Measurements from ENCODE around the gene FUT1. TPM values are rescaled to one million over a fixed set of nuclear protein-coding genes. Genes with fewer than 3 reads are reported as not detected.
"Not testable (repeated sequence)": the region's sequence is repeated elsewhere in the genome, so short reads cannot be mapped to it uniquely, and the experiment has no call there.

FUT1 gene
- total RNA-seq, 2 donors from 2014 or later: 2.1 to 4.1 TPM

- H3K4me1 ChIP-seq (replicated peaks): no peaks in the 10 kb centered on the region
These were observed 40.8 kb upstream of the FUT1 start for GRCh38 chr19:48793271-48793670.

GRCh38 chr19:48787331-48787730 lies 34.9 kb upstream of the FUT1 start:
- H3K27me3 ChIP-seq (replicated peaks; ENCODE audit: insufficient read depth); H3K36me3 ChIP-seq; H3K9me3 ChIP-seq; H3K4me1 ChIP-seq (replicated peaks); H3K4me3 ChIP-seq; intact Hi-C loops (cut with DNase I): not testable (repeated sequence)
- peak; percentile 79 for TF ChIP-seq POLR2AphosphoS5 (IDR thresholded peaks at IDR 0.05)
- WGBS: 57% methylated on average over 9 of the region's 9 CpGs
- peak; percentile 67 for DNase-seq (ENCODE audit: low spot score)
- H3K27ac ChIP-seq: peak overlapping the region; percentile 65 to 74

More at GRCh38 chr19:48793271-48793670, 40.8 kb upstream of the FUT1 start:
- Histone ChIP-seq H3K27me3 (replicated peaks; ENCODE audit: insufficient read depth) (no peaks in the 10 kb centered on the region), H3K27ac (no peak overlapping the region), H3K9me3 (no peaks in the 10 kb centered on the region), H3K36me3 (no peaks in the 10 kb centered on the region), H3K4me3 (no peak overlapping the region)
- TF ChIP-seq POLR2AphosphoS5 (IDR thresholded peaks at IDR 0.05): no peak
- DNase-seq (ENCODE audit: low spot score): no peak
- WGBS: 75% methylated on average over 8 of the region's 8 CpGs
- intact Hi-C loops (cut with DNase I): no loop called here

- H3K4me3 ChIP-seq; DNase-seq (ENCODE audit: low spot score); intact Hi-C loops (cut with DNase I); H3K9me3 ChIP-seq; H3K4me1 ChIP-seq (replicated peaks); H3K36me3 ChIP-seq; H3K27me3 ChIP-seq (replicated peaks; ENCODE audit: insufficient read depth): not testable (repeated sequence)
- peak overlapping the region in 1 of 2 donors; percentile 27 for H3K27ac ChIP-seq
- 95% methylated on average over 7 of the region's 7 CpGs for WGBS
These were observed 34.0 kb upstream of the FUT1 start for GRCh38 chr19:48786422-48786821.

- Histone ChIP-seq H3K27me3 (replicated peaks; ENCODE audit: insufficient read depth) (no peaks in the 10 kb centered on the region), H3K9me3 (no peaks in the 10 kb centered on the region), H3K4me3 (no peak overlapping the region), H3K27ac (no peak overlapping the region), H3K36me3 (no peaks in the 10 kb centered on the region), H3K4me1 (replicated peaks) (no peaks in the 10 kb centered on the region)
- intact Hi-C loops (cut with DNase I): no loop called here
- TF ChIP-seq POLR2AphosphoS5 (IDR thresholded peaks at IDR 0.05): no peak
- no peak for TF ChIP-seq POLR2A (IDR thresholded peaks at IDR 0.05)
- no peak for TF ChIP-seq CTCF (IDR thresholded peaks at IDR 0.05)
- 72% methylated on average over 5 of the region's 5 CpGs for WGBS
- DNase-seq (ENCODE audit: low spot score): no peak
These were observed 32.1 kb upstream of the FUT1 start for GRCh38 chr19:48784527-48784926.

GRCh38 chr19:48780631-48781391 lies 28.4 kb upstream of the FUT1 start:
- 72% methylated on average over 14 of the region's 14 CpGs for WGBS
- H3K4me3 ChIP-seq: no peak overlapping the region
- TF ChIP-seq POLR2A (IDR thresholded peaks at IDR 0.05) (no peak), CTCF (IDR thresholded peaks at IDR 0.05) (no peak), POLR2AphosphoS5 (IDR thresholded peaks at IDR 0.05) (no peak)
- H3K9me3 ChIP-seq: no peaks in the 10 kb centered on the region
- no peaks in the 10 kb centered on the region for H3K4me1 ChIP-seq (replicated peaks)
- DNase-seq (ENCODE audit: low spot score): no peak
- no peak overlapping the region for H3K27ac ChIP-seq
- H3K36me3 ChIP-seq: no peaks in the 10 kb centered on the region
- H3K27me3 ChIP-seq (replicated peaks; ENCODE audit: insufficient read depth): no peaks in the 10 kb centered on the region
- intact Hi-C loops (cut with DNase I): no loop called here

- Histone ChIP-seq H3K9me3 (no peaks in the 10 kb centered on the region), H3K4me3 (no peak overlapping the region), H3K27ac (no peak overlapping the region), H3K36me3 (no peaks in the 10 kb centered on the region), H3K4me1 (replicated peaks) (no peaks in the 10 kb centered on the region), H3K27me3 (replicated peaks; ENCODE audit: insufficient read depth) (no peaks in the 10 kb centered on the region)
- no peak for TF ChIP-seq POLR2AphosphoS5 (IDR thresholded peaks at IDR 0.05)
- TF ChIP-seq POLR2A (IDR thresholded peaks at IDR 0.05): no peak
- no peak for TF ChIP-seq CTCF (IDR thresholded peaks at IDR 0.05)
- no peak for DNase-seq (ENCODE audit: low spot score)
- intact Hi-C loops (cut with DNase I): no loop called here
- 50% methylated on average over 1 of the region's 1 CpG for WGBS
These were observed 27.2 kb upstream of the FUT1 start for GRCh38 chr19:48779636-48780035.
